HG03432 (cell line): ENCODE data around the gene PRR7.
"Not testable (repeated sequence)": the region's sequence is repeated elsewhere in the genome, so short reads cannot be mapped to it uniquely, and the experiment has no call there.

Experiments
- ATAC-seq: cut with Tn5 transposase; IDR thresholded peaks from one replicate; pipeline ENCODE4 v1.9.1; 2021; ENCODE audit warnings: mild to moderate bottlenecking, moderate library complexity; ENCODE audit not compliant: unreplicated experiment

Gene PRR7

DNA sequence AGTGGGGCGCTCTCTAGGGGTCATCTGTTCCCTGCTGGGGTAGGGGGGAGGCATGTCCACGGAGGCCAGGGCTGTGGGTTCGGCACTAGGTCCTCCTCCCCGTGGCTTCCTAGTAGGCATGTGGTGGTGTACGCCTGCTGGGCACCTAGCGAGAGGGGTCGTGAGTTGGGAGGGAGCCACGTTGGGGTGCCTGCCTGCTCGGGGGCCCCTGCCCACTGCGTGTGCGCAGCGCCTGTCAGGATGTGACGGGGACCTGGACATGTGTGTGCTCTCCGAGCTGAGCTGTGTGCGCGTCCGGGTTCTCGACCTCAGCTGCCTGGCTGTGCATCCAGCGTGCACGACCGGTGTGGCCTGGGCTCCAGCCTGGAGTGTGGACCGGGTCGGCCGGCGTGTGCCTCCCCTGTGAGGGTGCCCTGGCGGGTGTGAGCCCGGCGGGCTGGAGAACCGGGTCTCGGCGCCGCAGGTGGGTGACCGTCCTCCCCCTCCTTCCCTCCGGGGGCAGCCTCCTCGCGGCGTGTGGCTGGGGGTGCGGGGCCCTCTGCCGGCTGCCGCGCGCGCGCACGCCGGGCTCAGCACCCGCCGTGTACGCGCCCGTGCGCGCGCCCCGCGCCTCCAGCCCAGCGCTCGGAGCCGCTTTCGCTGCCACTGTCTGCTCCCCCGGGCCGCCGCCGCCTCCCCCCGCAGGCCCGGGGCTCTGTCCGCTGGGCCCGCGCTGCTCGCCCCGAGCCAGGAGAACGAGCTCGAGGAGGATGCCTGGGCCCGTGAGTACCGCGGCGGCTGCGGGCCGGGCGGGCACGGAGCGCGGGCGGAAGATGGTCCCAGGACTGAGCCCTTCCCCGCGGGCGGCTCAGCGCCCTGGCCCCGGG, at the start of gene PRR7:
PRR7 (plus strand) TSS at position 615 of the 866 bp plus-strand sequence. CDS start 8,254 bp downstream, outside the sequence.
- peak; percentile 55 for ATAC-seq

- ATAC-seq, result no peak
These were observed 48.7 kb upstream of the PRR7 start for GRCh38 chr5:177397875-177398390.

DNA sequence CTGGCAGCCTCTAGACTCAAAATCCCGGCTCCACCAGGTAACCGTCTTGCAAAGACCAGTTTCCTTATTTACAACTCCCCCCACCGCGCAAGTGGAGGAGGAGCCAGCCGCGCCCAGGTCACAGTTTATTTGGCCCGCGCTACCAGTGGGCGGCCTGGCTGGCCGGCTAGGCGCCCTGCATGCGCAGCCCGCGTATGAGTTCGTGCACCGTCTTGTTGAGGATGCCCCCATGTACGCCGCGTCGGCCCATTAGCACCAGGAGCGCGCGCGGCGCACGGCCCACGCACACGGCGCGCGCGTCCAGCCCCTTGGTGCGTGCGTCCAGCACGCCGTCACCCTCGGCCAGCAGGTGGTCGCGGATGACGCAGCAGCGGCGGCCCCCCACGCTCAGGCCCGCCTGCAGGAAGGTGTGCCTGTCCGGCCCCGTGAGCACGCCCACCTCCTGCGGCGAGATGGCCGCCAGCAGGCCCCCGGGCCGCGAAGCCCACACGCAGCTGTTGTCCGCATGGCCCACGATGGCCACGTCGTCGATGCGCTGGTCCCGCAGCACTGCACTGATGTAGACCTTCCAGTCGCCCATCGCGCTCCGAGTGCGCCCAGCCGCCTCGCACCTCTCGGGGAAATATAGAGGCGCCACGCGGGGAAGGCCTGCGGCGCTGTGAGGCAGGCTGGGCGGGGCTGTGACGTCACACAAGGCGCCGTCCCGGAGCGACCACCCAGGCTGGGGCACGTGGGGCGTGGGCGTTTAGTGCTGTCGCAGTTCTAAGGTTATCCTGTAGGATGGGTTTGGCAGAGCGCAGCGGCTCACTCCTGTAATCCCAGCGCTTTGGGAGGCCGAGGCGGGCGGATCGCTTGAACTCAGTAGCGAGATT, 46.4 kb upstream of the PRR7 start, which contains the start of gene PFN3:
PFN3 (minus strand) TSS at position 665 of the 872 bp plus-strand sequence; CDS start at position 580, 85 bp downstream.
- no peak for ATAC-seq

GRCh38 chr5:177402271-177403043, 44.2 kb upstream of the PRR7 start:
- ATAC-seq, result peak; percentile 24

- ATAC-seq, result peak; percentile 25
These were observed 43.4 kb upstream of the PRR7 start for GRCh38 chr5:177403102-177403791.

DNA sequence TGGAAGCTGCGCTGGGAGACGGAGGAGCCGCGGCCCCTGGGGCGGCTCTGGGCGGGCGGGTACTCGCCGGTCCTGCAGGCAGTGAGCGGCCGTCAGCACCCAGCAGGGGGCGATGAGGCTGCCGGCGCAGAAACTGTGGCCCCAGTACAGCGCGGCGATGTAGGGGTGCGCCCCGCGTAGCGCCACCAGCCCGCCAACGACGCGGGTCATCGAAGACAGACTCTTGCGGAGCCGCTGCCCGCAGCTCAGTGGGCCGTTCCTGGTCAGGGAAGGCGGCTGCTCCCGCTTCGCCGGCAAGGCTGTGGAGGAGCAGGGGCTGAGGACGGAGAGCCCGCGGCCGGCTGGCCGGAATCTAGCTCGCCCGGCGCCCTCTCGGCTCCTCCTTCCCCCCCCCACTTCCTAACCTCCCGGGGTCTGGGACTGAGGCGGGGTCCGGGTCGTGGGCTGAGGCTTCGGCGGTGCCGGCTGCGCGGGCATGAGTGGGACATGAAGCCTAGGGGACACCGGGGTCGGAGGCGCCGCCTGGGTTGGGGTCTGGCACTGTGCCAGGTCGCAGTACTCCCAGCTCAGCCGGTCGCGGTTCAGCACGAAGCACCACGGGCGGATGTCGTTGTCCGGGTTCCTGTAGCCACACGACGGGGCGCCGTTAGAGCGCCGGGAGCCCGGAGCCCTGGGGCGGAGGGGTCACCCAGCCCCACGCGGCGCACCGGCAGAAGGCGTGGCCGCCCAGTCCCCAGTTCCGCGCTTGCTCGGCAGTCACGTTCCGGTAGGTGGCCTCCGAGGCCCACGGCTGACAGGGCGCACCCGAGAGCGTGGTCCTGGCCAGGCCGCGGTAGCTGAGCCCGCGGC, 42.6 kb upstream of the PRR7 start:
- peak; percentile 83 for ATAC-seq

DNA sequence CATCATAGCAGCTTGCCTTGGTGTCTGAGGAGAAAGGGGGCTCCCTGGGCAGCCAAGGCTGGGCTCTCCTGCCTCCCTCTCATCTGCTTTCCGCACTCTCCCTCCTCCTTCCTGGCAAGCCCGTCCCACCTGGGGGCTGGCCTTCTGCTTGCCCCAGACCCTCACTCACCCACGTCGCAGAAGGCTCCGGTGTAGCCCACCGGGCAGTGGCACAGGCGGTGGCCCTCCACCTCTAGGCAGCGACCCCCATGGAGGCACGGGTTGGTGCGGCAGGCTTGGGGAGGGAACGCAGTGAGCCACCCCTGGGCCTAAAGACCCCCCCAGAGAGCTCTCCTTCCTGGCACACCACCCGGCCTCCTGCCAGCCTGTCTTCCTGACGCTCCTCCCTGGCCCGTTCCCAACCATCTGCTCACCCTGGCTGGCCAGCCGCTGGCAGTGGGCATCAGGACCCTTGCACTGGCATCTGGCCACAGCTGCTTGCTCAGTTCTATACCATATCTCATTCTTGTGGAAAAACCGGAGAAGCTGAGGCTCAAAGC, 41.9 kb upstream of the PRR7 start:
- ATAC-seq, result no peak

GRCh38 chr5:177405312-177405711, 41.3 kb upstream of the PRR7 start:
- ATAC-seq, result no peak

- no peak for ATAC-seq
These were observed 40.8 kb upstream of the PRR7 start for GRCh38 chr5:177405805-177406204.

GRCh38 chr5:177409043-177409801, 37.4 kb upstream of the PRR7 start, which contains the start of gene F12:
TSS of gene F12 (minus strand) at chr5:177409564. CDS start at chr5:177409527, 37 bp downstream.
- ATAC-seq, result no peak

GRCh38 chr5:177410575-177410974, 36.0 kb upstream of the PRR7 start:
- ATAC-seq, result no peak

GRCh38 chr5:177412603-177413233, 33.9 kb upstream of the PRR7 start:
- peak; percentile 77 for ATAC-seq

- ATAC-seq, result no peak
These were observed 32.1 kb upstream of the PRR7 start for GRCh38 chr5:177414481-177414880.

DNA sequence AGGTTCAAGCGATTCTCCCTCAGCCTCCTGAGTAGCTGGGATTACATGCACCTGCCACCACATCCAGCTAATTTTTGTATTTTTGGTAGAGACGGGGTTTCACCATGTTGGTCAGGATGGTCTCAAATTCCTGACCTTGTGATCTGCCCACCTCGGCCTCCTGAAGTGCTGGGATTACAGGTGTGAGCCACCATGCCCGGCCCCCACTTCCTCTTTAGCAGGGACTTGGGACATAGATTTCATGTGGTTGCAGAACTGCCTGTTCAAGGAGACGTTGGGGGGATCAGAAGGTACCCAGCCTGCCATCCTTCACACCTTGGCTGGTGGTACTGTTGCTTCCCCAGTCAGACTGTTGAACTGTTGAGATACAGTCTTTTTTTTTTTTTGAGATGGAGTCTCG, 29.5 kb upstream of the PRR7 start:
- ATAC-seq, result not testable (repeated sequence)

- ATAC-seq, result no peak
These were observed 27.6 kb upstream of the PRR7 start for GRCh38 chr5:177419046-177419445.

GRCh38 chr5:177420472-177420871, 26.1 kb upstream of the PRR7 start:
- ATAC-seq, result not testable (repeated sequence)

GRCh38 chr5:177421062-177421798, 25.4 kb upstream of the PRR7 start:
- ATAC-seq, result no peak
